ENCODE measurements around the gene NTRK3.

NTRK3 gene

GRCh38 chr15:88252441-88252840 lies 4.1 kb downstream of the NTRK3 start:
- H3K4me3 ChIP-seq (replicated peaks; ENCODE audit: low read depth, low read length): no peak overlapping the region
- DNase-seq (ENCODE audit: extremely low read depth, low read depth): no peak
- no peak for TF ChIP-seq CTCF (IDR thresholded peaks at IDR 0.05; ENCODE audit: low read depth, low read length, missing control alignments)

- no peak overlapping the region for H3K4me3 ChIP-seq (replicated peaks; ENCODE audit: low read depth, low read length)
- TF ChIP-seq CTCF (IDR thresholded peaks at IDR 0.05; ENCODE audit: low read depth, low read length, missing control alignments): no peak
- no peak for DNase-seq (ENCODE audit: extremely low read depth, low read depth)
These were observed 5.7 kb downstream of the NTRK3 start for GRCh38 chr15:88250826-88251225.

GRCh38 chr15:88249220-88249619 lies 7.3 kb downstream of the NTRK3 start:
- no peak overlapping the region for H3K4me3 ChIP-seq (replicated peaks; ENCODE audit: low read depth, low read length)
- DNase-seq (ENCODE audit: extremely low read depth, low read depth): no peak
- no peak for TF ChIP-seq CTCF (IDR thresholded peaks at IDR 0.05; ENCODE audit: low read depth, low read length, missing control alignments)

- H3K4me3 ChIP-seq (replicated peaks; ENCODE audit: low read depth, low read length): no peak overlapping the region
- DNase-seq (ENCODE audit: extremely low read depth, low read depth): no peak
- TF ChIP-seq CTCF (IDR thresholded peaks at IDR 0.05; ENCODE audit: low read depth, low read length, missing control alignments): no peak
These were observed 8.6 kb downstream of the NTRK3 start for GRCh38 chr15:88247914-88248313.

GRCh38 chr15:88246666-88247446 lies 9.7 kb downstream of the NTRK3 start:
- DNase-seq (ENCODE audit: extremely low read depth, low read depth): peak; percentile 16
- no peak overlapping the region for H3K4me3 ChIP-seq (replicated peaks; ENCODE audit: low read depth, low read length)
- TF ChIP-seq CTCF (IDR thresholded peaks at IDR 0.05; ENCODE audit: low read depth, low read length, missing control alignments): peak; percentile 90

GRCh38 chr15:88246081-88246480 lies 10.5 kb downstream of the NTRK3 start:
- TF ChIP-seq CTCF (IDR thresholded peaks at IDR 0.05; ENCODE audit: low read depth, low read length, missing control alignments): no peak
- H3K4me3 ChIP-seq (replicated peaks; ENCODE audit: low read depth, low read length): no peak overlapping the region
- no peak for DNase-seq (ENCODE audit: extremely low read depth, low read depth)
